K562 treated with DMSO at 1 percent for 4 hours (cell line): Measurements from ENCODE around the gene TCAF1. TPM values are rescaled to one million over a fixed set of nuclear protein-coding genes. Genes with fewer than 3 reads are reported as not detected.

Experiments used
- total RNA-seq: library from RNA; unstranded; fragments of 300-600 nt; gene quantifications from 2 replicates; pipeline ENCODE4 v1.2.3, GENCODE V29; 2022; ENCODE audit not compliant: insufficient read depth

Gene TCAF1, protein sequence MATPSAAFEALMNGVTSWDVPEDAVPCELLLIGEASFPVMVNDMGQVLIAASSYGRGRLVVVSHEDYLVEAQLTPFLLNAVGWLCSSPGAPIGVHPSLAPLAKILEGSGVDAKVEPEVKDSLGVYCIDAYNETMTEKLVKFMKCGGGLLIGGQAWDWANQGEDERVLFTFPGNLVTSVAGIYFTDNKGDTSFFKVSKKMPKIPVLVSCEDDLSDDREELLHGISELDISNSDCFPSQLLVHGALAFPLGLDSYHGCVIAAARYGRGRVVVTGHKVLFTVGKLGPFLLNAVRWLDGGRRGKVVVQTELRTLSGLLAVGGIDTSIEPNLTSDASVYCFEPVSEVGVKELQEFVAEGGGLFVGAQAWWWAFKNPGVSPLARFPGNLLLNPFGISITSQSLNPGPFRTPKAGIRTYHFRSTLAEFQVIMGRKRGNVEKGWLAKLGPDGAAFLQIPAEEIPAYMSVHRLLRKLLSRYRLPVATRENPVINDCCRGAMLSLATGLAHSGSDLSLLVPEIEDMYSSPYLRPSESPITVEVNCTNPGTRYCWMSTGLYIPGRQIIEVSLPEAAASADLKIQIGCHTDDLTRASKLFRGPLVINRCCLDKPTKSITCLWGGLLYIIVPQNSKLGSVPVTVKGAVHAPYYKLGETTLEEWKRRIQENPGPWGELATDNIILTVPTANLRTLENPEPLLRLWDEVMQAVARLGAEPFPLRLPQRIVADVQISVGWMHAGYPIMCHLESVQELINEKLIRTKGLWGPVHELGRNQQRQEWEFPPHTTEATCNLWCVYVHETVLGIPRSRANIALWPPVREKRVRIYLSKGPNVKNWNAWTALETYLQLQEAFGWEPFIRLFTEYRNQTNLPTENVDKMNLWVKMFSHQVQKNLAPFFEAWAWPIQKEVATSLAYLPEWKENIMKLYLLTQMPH
- 41.4 and 47.2 TPM in 2 replicates for total RNA-seq

DNA sequence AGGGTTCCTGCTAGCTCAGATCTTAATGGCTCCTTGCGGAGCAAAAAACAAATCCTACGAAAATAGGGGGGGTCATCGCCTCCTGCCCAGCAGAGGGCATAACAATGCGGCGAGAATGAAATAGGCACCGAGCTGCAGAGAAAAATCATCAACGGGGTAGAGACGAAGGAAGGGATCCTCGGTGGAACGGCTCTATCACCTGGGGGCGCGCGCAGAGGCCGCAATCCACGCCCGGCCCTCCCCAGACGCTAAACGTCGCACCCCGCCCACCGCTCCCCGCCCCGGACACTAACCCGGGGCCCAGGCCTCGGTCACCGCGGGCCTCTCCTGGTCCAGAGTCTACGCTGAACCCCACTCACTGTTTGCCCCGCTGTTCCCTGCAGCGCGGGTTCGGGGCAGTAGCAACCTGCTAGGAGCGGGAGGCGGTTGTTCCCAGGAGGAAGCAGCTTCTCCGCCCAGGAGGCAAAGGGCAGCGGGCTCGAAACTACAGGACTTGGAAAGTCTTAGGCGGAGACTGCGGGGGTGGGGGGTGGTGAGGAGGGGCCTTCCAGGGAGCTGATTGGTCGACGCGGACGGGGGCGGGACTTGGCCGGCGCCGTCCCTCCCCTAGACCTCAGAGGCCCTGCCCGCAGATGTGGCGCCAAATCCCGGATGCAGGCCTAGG lies at the start of gene TCAF1:
Gene TCAF1 (minus strand): TSS at position 509 of the 664 bp plus-strand sequence. CDS start 25,568 bp downstream, outside the sequence.

DNA sequence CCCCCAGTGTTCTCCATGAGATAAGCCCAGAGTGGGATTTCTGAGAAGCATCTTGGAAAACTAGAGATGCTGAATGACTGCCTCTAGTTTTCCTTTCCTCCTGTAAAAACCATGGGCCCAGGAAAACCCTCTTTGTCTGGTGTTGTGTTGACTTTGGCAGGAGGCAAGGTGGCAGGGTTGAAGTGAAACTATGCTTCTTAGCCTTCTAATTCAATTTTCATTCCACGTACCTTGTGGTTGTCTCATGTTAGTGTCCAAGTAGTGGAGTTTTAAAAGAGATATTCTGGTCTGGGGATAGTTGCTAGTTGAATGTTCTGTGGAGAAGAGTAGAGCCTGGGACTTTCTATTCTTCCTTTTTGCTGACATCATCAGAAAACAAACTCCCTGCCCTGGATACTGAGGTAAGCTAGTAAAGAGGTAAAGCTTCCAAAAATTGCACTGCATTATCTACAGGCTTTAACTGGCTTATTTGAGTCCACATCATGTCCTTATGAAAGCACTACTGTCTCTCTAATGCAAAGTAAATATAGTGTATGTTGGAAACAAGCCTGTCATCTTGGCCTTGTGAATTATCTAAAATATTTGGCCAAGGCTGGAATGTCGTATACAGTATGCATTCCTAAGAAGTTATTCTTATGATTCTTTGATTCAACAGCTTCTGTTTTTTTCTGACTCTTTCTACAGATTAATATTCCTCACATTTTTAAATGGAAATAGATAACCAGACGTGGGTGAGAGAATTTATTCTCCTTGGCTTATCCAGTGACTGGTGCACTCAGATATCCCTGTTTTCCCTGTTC lies 32.8 kb upstream of the TCAF1 start, which contains the start of gene OR2F2:
Gene OR2F2 (plus strand): TSS at position 708 of the 800 bp plus-strand sequence. CDS start 0 bp downstream, at position 708.

Other genes starting within 250 kb of the TCAF1 start
- not detected in 2 replicates for gene CTAGE6, start 144.5 kb downstream of the TCAF1 start, total RNA-seq
- gene OR2F2, start 33.1 kb upstream of the TCAF1 start, total RNA-seq, result not detected in 2 replicates
- gene OR2F1, start 52.7 kb upstream of the TCAF1 start, total RNA-seq, result not detected in 2 replicates
- gene OR6B1, start 98.1 kb upstream of the TCAF1 start, total RNA-seq, result not detected in 2 replicates
- not detected in 2 replicates for gene OR2A5, start 146.8 kb upstream of the TCAF1 start, total RNA-seq
- not detected in 2 replicates for gene OR2A25, start 167.6 kb upstream of the TCAF1 start, total RNA-seq
- not detected in 2 replicates for gene OR2A12, start 184.1 kb upstream of the TCAF1 start, total RNA-seq
- gene OR2A2, start 207.4 kb upstream of the TCAF1 start, total RNA-seq, result not detected in 2 replicates
- not detected in 2 replicates for gene OR2A14, start 221.0 kb upstream of the TCAF1 start, total RNA-seq